K562 (cell line): ENCODE measurements around the gene IGFL1. TPM values are rescaled to one million over a fixed set of nuclear protein-coding genes. Genes with fewer than 3 reads are reported as not detected.

Experiments used
- ATAC-seq: fragments of 200-7000 bp; cut with Tn5 transposase; 3 replicates; pipeline ENCODE4 v1.9.1; 2020; ENCODE audit warnings: moderate library complexity
- BruUV-seq: library from RNA; stranded (reverse); fragments of 400-500 nt; replicated peaks from 2 replicates; lab custom pipeline; 2021; lab: Mats Ljungman, UMichigan
- CTCF ChIA-PET: fragments of 300-600 bp; formaldehyde crosslinking; extraction: SDS; loops from one replicate; lab custom pipeline; 2021; ENCODE audit warnings: low intra/inter-chr PET ratio; lab: Yijun Ruan, JAX
- POLR2A ChIA-PET: fragments of 300-600, 350-650 bp; sonication (Branson Sonifier 250); formaldehyde crosslinking; extraction: SDS; loops from one replicate; lab custom pipeline; 2021; ENCODE audit warnings: antibody characterized with exemption, inconsistent platforms; lab: Yijun Ruan, JAX
- DNase-seq, 4 experiments: peaks; one replicate each; pipeline versions ENCODE4 v3.0.0 to v3.0.0-alpha.2; 2011 to 2018; ENCODE audit warnings: low spot score in 3 of 4, mixed read lengths in 3 of 4; ENCODE audit errors: extremely low read depth in 1 of 4
- FAIRE-seq: peaks from 2 replicates; lab custom pipeline; 2011; peaks lifted over from hg19 to GRCh38; lab: Jason Lieb, UNC
- H2AFZ ChIP-seq: 2 replicates; pipeline ENCODE4 v1.6.0; 2011; ENCODE audit warnings: low read depth, low read length, control low read depth, inconsistent platforms
- H3K27ac ChIP-seq: fragments of 200-600 bp; 3 replicates; pipeline ENCODE4 v1.8.0; 2011; ENCODE audit warnings: low read depth, mild to moderate bottlenecking, control low read depth, inconsistent platforms, low read length, moderate library complexity, mixed read lengths; ENCODE audit errors: extremely low read depth
- H3K27me3 ChIP-seq, 2 experiments: fragments of 300-600 bp in 1 of 2; 2 replicates in 1 of 2; 3 replicates in 1 of 2; pipeline versions ENCODE4 v1.6.0 to v1.8.0; 2011; ENCODE audit warnings: inconsistent platforms in 2 of 2, low read length in 2 of 2, mild to moderate bottlenecking in 1 of 2, mixed read lengths in 1 of 2, moderate library complexity in 1 of 2; ENCODE audit not compliant: control insufficient read depth in 2 of 2, insufficient read depth in 2 of 2
- H3K36me3 ChIP-seq: fragments of 300-600 bp; 3 replicates; pipeline ENCODE4 v1.8.0; 2011; ENCODE audit warnings: mild to moderate bottlenecking, low read length, inconsistent platforms; ENCODE audit not compliant: control insufficient read depth, insufficient read depth
- H3K4me1 ChIP-seq, 2 experiments: fragments of 200-600 bp in 1 of 2; replicated peaks in 1 of 2; 2 replicates in 1 of 2; 3 replicates in 1 of 2; pipeline versions ENCODE4 v1.5.1 to v1.8.0; 2011; ENCODE audit warnings: inconsistent platforms in 2 of 2, low read length in 2 of 2, mild to moderate bottlenecking in 1 of 2, mixed read lengths in 1 of 2, moderate library complexity in 1 of 2; ENCODE audit not compliant: control insufficient read depth in 2 of 2, insufficient read depth in 2 of 2
- H3K4me2 ChIP-seq: 2 replicates; pipeline ENCODE4 v1.6.1; 2011; ENCODE audit warnings: low read length, control low read depth, inconsistent platforms, mixed read lengths; ENCODE audit not compliant: insufficient read depth
- H3K4me3 ChIP-seq: fragments of 200-600 bp; sonication (generic), shearing (Covaris generic); 2 replicates; pipeline ENCODE4 v1.5.1; 2016; ENCODE audit warnings: control low read depth, inconsistent platforms
- H3K79me2 ChIP-seq: fragments of 200-600 bp; 3 replicates; pipeline ENCODE4 v1.8.0; 2011; ENCODE audit warnings: low read length, inconsistent platforms; ENCODE audit not compliant: control insufficient read depth, insufficient read depth
- H3K9ac ChIP-seq, 2 experiments: 2 replicates each; pipeline versions ENCODE4 v1.6.0 to v1.6.1; 2011; ENCODE audit warnings: low read depth in 2 of 2, low read length in 2 of 2, control low read depth in 1 of 2, inconsistent platforms in 1 of 2, mild to moderate bottlenecking in 1 of 2, mixed read lengths in 1 of 2; ENCODE audit not compliant: insufficient read depth in 1 of 2
- H3K9me1 ChIP-seq: one replicate; pipeline ENCODE4 v1.6.0; 2011; ENCODE audit warnings: inconsistent platforms, mild to moderate bottlenecking, low read length, moderate library complexity; ENCODE audit not compliant: control insufficient read depth, insufficient read depth
- H3K9me3 ChIP-seq: replicated peaks from 2 replicates; pipeline ENCODE4 v1.5.1; 2011; ENCODE audit warnings: low read depth, low read length, inconsistent platforms; ENCODE audit not compliant: control insufficient read depth, insufficient read depth
- H4K20me1 ChIP-seq: replicated peaks from 2 replicates; pipeline ENCODE4 v1.6.1; 2011; ENCODE audit warnings: low read length, inconsistent platforms, mixed read lengths; ENCODE audit not compliant: control insufficient read depth, insufficient read depth
- ESRRB ChIP-seq: fragments of 250-450 bp; sonication (Bioruptor Pico); IDR thresholded peaks from 2 replicates; pipeline ENCODE4 v1.5.0; 2020; ENCODE audit warnings: mild to moderate bottlenecking, moderate library complexity, borderline replicate concordance
- HCFC1 ChIP-seq: IDR thresholded peaks from 2 replicates; pipeline ENCODE4 v1.6.1; 2012; ENCODE audit warnings: low read depth, low read length, improper control_type of control experiment
- HEY1 ChIP-seq: fragments of 250-450 bp; sonication (Bioruptor Pico); IDR thresholded peaks from 2 replicates; pipeline ENCODE4 v1.5.0; 2020; ENCODE audit warnings: mild to moderate bottlenecking, moderate library complexity, borderline replicate concordance
- HLTF ChIP-seq: fragments of 450-650 bp; IDR thresholded peaks from 2 replicates; pipeline ENCODE4 v1.6.1; 2016
- KDM5B ChIP-seq: fragments of 200-600 bp; sonication (generic); IDR thresholded peaks from 2 replicates; pipeline ENCODE4 v1.6.1; 2012; ENCODE audit warnings: low read depth, mild to moderate bottlenecking, moderate library complexity, low read length, control low read depth, inconsistent platforms; ENCODE audit not compliant: insufficient replicate concordance
- NELFE ChIP-seq: IDR thresholded peaks from 2 replicates; pipeline ENCODE4 v1.6.1; 2011; ENCODE audit warnings: mild to moderate bottlenecking; ENCODE audit not compliant: insufficient read depth, insufficient read length
- OTX1 ChIP-seq: fragments of 450-650 bp; formaldehyde crosslinking; IDR thresholded peaks from 2 replicates; pipeline ENCODE4 v1.4.0; 2022; ENCODE audit warnings: mild to moderate bottlenecking
- RNF219 ChIP-seq: fragments of 250-450 bp; sonication (Bioruptor Pico); IDR thresholded peaks from 2 replicates; pipeline ENCODE4 v1.5.0; 2022; ENCODE audit warnings: mild to moderate bottlenecking
- SP1 ChIP-seq: sonication (generic); formaldehyde crosslinking; IDR thresholded peaks from 2 replicates; pipeline ENCODE4 v1.8.1; 2022; ENCODE audit warnings: mild to moderate bottlenecking, missing genetic modification reagents
- TOE1 ChIP-seq, 2 experiments: fragments of 450-650 bp in 1 of 2; sonication (generic) in 1 of 2; formaldehyde crosslinking in 1 of 2; IDR thresholded peaks; 2 replicates each; pipeline versions ENCODE4 v1.7.1 to v1.8.0; 2016 to 2022; ENCODE audit warnings: borderline replicate concordance in 2 of 2, mild to moderate bottlenecking in 2 of 2, antibody characterized with exemption in 1 of 2, inconsistent platforms in 1 of 2, low read depth in 1 of 2, missing genetic modification reagents in 1 of 2, moderate library complexity in 1 of 2
- ZBTB17 ChIP-seq: fragments of 450-650 bp; formaldehyde crosslinking; IDR thresholded peaks from 2 replicates; pipeline ENCODE4 v1.4.0; 2020; ENCODE audit warnings: mild to moderate bottlenecking
- ZBTB9 ChIP-seq: fragments of 450-650 bp; formaldehyde crosslinking; IDR thresholded peaks from 2 replicates; pipeline ENCODE4 v1.4.0; 2020; ENCODE audit warnings: mild to moderate bottlenecking, moderate library complexity
- ZNF584 ChIP-seq: fragments of 200-800 bp; sonication (Bioruptor generic); IDR thresholded peaks from 2 replicates; pipeline ENCODE4 v1.6.1; 2016; ENCODE audit warnings: low read depth, mild to moderate bottlenecking, missing genetic modification characterization, missing compliant biosample characterization
- ZNF655 ChIP-seq: fragments of 250-450 bp; sonication (Bioruptor Pico); IDR thresholded peaks from 2 replicates; pipeline ENCODE4 v1.5.0; 2021
- ZNF696 ChIP-seq: fragments of 250-450 bp; sonication (Bioruptor Pico); conservative IDR thresholded peaks from 2 replicates; pipeline ENCODE4 v1.4.0; 2020; ENCODE audit warnings: mild to moderate bottlenecking, moderate library complexity
- ZSCAN29 ChIP-seq: fragments of 450-650 bp; IDR thresholded peaks from 2 replicates; pipeline ENCODE4 v1.6.1; 2017
- WGBS: fragments of 100-300 bp; shearing (Covaris generic); methylation state at CpG from one replicate; pipeline ENCODE4 v1.1.6; 2016; ENCODE audit warnings: low coverage, mixed read lengths; ENCODE audit not compliant: insufficient coverage; ENCODE audit errors: missing lambda C conversion rate; 5-methylcytosine and 5-hydroxymethylcytosine counted together
- in situ Hi-C: fragments of 300-500 bp; cut with MboI; formaldehyde crosslinking; loops from 4 replicates; pipeline ENCODE4 v1.15.0; 2018; ENCODE audit warnings: inconsistent platforms, mixed read lengths
- intact Hi-C: fragments of 100-400 bp; cut with micrococcal nuclease; formaldehyde crosslinking; loops from 2 replicates; pipeline ENCODE4 v1.14.2; 2022
- polyA plus RNA-seq, 8 experiments: library from polyadenylated mRNA; depleted of rRNA in 4 of 8; stranded (reverse) in 5 of 8; unstranded in 3 of 8; fragments of >200 nt; fragmentation: Nextera tagmentation in 2 of 8; fragmentation: Illumina TruSeq in 1 of 8; extraction: Ambion mirVana in 2 of 8; extraction: Trizol in 1 of 8; gene quantifications; 2 replicates each; pipeline versions ENCODE4 v1.2.1 to v1.2.3, GENCODE V29; 2011 to 2014; ENCODE audit warnings: inconsistent platforms in 1 of 8, missing spikeins in 1 of 8
- total RNA-seq, 7 experiments: library from RNA; depleted of rRNA in 6 of 7; stranded (reverse); fragments of >200 nt in 6 of 7; fragmentation: Illumina TruSeq in 2 of 7; extraction: Trizol in 2 of 7; gene quantifications; 2 replicates each; pipeline versions ENCODE4 v1.2.1 to v1.2.3, GENCODE V29; 2011 to 2021; ENCODE audit warnings: low replicate concordance in 1 of 7

Gene IGFL1
- total and polyA plus RNA-seq, 9 of the 15 experiments (the other 6 are each of a cell fraction or from before 2014, with no cell fraction given), result not detected

- no peak overlapping the region; a peak in 1 of 4 replicates for H3K9ac ChIP-seq
- CTCF ChIA-PET, result interaction anchor here (1.0 to 1.2 kb wide), 2 partner anchors 72 to 115 kb away, joined by 3 to 4 read pairs; no protein-coding TSS in a partner anchor
- peaks cover 0 to 6% of the 10 kb centered on the region in 2 experiments; a peak in 4 of 5 replicates for H3K27me3 ChIP-seq
- 9% methylated on average over 4 of the region's 4 CpGs for WGBS
- no peaks in the 10 kb centered on the region for H3K9me3 ChIP-seq
- peak overlapping the region; percentile 66; the same call in 2 of the 3 replicates for H3K27ac ChIP-seq
- POLR2A ChIA-PET, result interaction anchor here (0.5 to 1.4 kb wide), 7 partner anchors 12 to 302 kb away, joined by 3 to 5 read pairs (median 3); no protein-coding TSS in a partner anchor
- in situ Hi-C loops (no loop called here), intact Hi-C loops (no loop called here)
- ATAC-seq (peak; percentile 69), DNase-seq (peak in 1 of 4 experiments; percentile 22), FAIRE-seq (no peak)
- H3K79me2 ChIP-seq, result no peaks in the 10 kb centered on the region
- no peak overlapping the region for H3K4me3 ChIP-seq
- H4K20me1 ChIP-seq, result no peaks in the 10 kb centered on the region
- no peaks in the 10 kb centered on the region for H3K9me1 ChIP-seq
- H3K36me3 ChIP-seq, result no peaks in the 10 kb centered on the region
- BruUV-seq, result no TSS peak
- peak overlapping the region; percentile 41 for H3K4me2 ChIP-seq
- H3K4me1 ChIP-seq, result peaks cover 6 to 7% of the 10 kb centered on the region in 2 experiments; a peak in 4 of 5 replicates
- peak overlapping the region; percentile 35; the same call in 1 of the 2 replicates for H2AFZ ChIP-seq
- TF ChIP-seq OTX1 (CRISPR knock-in tag) (peak; percentile 74), ZNF696 (CRISPR knock-in tag) (0 out of 2 replicates have a peak, but pooled peaks have one; percentile 10), ZBTB17 (CRISPR knock-in tag) (0 out of 2 replicates have a peak, but pooled peaks have one; percentile 24), ZSCAN29 (no peak), RNF219 (CRISPR knock-in tag) (peak; percentile 53; the same call in 1 of the 2 replicates), HEY1 (CRISPR knock-in tag) (peak; percentile 64; the same call in 1 of the 2 replicates), KDM5B (peak; percentile 40), HCFC1 (no peak), ZNF584 (CRISPR knock-in tag) (0 out of 2 replicates have a peak, but pooled peaks have one; percentile 5), TOE1 (IDR thresholded peaks at IDR 0.05; ENCODE audit: borderline replicate concordance) (no peak), TOE1 (CRISPR knock-in tag; IDR thresholded peaks at IDR 0.05; ENCODE audit: borderline replicate concordance, low read depth) (0 out of 2 replicates have a peak, but pooled peaks have one; percentile 36), NELFE (no peak), ZNF655 (CRISPR knock-in tag) (0 out of 2 replicates have a peak, but pooled peaks have one; percentile 52), HLTF (no peak), ZBTB9 (CRISPR knock-in tag) (0 out of 2 replicates have a peak, but pooled peaks have one; percentile 10), SP1 (CRISPR knock-in tag) (peak; percentile 17), ESRRB (CRISPR knock-in tag) (peak; percentile 63; the same call in 1 of the 2 replicates)
Measured at GRCh38 chr19:46193678-46194077, 35.9 kb upstream of the IGFL1 start.
